Fibroblast of gingiva (primary cell): ENCODE results near the gene ERG28.

ENCODE experiments used
- DNase-seq: peaks from one replicate; pipeline ENCODE4 v3.0.0-alpha.2; 2011; ENCODE audit warnings: low read depth

The ERG28 gene

DNA sequence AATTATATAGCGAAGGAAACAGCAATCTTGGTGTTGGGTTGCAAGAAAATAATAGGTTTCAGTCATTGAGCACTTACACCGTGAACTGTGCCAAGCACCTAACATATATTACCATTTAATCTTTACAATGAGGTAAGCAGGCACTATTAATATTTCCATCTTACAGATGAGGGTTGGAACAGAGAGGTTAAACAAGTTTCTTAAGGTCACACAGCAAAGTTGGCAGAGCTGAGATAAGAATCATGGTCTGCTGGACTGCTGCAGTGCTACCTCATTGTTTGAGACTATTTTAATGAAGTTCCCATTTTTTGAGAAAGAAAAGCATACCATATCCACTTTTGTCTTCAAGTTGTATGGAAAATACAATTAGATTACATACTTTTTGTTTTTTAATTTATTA lies 1.7 kb downstream of the ERG28 start:
- no peak for DNase-seq

DNA sequence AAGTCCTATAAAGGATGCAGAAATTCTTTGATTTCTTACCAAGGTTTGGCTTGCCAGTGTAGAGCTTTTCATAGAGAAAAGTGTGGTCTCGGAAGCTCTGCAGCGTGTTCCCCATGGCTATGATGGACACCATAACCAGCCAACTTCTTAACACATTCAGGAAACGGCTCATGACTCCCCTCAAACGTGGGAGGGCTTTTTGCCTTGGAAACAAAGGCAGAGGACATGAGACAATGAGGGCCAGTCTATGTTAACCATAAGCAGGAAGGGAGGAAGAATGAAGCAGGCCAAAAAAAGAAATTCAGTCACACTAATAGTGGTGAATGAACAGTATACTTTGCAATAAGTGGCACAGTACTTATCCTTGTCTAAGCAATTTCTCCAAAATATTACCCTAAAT lies 3.3 kb downstream of the ERG28 start:
- no peak for DNase-seq

DNA sequence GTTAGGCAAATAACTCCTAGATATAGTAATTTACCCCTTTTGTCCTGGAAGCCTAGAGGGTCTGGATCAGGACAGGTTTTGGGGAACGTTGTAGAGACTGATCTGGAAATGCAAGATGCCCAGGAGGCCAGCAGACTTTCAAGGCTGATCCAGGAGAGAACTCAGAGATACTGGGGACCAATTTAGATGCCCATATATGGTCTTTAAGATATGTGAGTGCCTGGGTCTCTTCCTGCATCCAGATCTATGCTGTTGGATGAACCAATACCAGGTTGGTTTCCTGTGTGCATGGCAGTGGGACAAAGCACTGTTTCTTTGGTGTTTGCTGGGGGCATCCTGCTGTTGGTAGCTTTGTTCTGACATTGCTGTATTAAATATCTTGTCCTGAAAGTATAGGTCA lies 5.4 kb downstream of the ERG28 start:
- no peak for DNase-seq

- peak; percentile 42 for DNase-seq
Measured at GRCh38 chr14:75654127-75654732, 6.4 kb downstream of the ERG28 start.

DNA sequence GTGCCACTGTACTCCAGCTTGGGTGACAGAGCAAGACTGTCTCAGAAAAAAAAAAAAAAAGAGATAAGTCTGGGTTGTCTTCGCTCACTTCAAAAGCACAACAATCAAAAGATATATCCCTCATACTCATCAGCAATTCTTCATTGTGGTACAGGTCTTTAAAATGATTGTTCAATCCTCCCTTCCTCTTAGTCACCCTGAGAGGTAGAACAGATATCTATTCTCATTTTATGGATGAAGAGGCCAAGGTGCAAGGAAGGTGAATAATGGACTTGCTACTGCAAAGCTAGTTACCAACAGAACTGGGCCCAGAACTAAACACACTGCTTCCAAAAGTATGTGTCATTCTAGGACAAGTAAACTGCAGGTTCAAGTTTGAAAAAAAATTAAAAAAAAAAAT lies 7.1 kb downstream of the ERG28 start:
- DNase-seq = no peak

- DNase-seq = no peak
Measured at GRCh38 chr14:75650253-75651058, 10.2 kb downstream of the ERG28 start.

- DNase-seq = no peak
Measured at GRCh38 chr14:75649773-75650172, 10.9 kb downstream of the ERG28 start.

GRCh38 chr14:75649337-75649736 lies 11.3 kb downstream of the ERG28 start:
- DNase-seq = no peak

DNA sequence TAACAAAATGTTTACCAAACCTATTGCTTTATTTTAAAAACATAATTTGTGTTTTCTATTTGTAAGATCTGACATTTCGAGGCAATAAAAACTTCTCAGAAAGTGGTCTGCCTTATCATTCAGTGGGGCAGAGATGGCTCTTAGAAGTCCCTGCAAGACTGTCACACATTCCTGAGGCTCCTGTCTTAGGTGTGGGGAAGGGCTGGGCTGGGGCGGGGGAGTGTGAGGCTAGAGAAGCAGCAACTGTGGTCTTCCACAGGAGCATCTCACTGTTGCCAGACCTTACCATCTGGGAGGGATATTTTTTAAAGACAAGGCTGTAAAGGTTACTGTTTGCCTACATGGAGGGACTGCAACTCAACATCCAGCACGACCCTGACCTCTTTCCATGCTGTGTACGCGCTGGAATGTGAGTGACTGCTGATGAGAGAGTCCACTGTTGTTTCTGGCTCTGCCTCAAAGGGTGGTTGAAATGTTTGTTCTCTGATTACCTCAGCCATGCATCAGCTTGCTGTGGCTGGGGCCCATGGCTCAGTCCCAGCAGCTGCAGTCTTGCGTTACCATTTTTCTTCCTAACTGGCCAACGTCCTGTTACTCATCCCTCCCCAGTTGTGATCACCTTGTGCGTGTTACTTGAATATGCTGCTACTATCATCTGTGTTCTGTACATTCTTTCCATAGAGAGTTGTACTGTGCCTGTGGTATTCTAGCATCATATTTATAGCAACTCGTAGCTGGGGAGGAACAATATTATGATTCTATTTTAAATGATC lies 12.4 kb downstream of the ERG28 start:
- peak; percentile 99 for DNase-seq

DNA sequence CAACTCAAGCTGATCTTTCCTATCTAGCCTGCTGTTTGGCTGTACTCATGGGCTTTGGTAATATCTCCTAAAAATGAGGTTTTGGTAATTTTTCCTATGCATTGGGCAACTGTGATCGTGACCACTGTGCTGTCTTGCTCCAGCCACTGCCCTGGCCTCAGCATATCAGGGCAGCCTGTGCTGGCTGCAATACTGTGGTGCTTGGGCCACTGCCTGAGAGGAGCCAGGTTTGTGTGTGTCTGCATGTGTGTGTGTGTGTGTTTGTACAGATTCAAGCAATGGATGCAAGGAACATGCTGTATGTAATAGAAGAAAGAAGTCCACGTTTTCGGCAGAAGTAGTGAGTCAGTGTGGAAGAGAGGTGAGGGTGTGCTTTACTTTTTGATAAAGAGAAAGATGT lies 13.0 kb downstream of the ERG28 start:
- DNase-seq = peak; percentile 94

DNA sequence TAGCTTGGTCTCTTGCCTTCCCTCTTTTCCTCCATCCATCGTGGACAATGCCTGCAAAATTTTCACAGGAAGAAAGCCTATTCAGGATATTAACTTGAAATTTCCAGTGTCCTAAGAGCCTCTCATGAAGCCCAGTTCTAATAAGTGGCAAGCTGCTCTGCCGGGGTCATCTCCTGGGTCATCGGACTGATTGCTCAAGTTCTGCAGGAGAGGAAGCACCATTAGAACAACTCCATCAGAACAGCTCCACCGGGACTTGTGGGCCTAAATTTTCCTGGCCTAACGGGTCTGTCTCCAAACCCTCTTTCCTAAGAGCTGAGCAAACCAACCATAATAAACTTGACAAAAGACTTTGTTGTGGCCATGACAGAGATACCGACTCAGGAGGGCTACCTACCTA lies 13.9 kb downstream of the ERG28 start:
- peak; percentile 67 for DNase-seq

GRCh38 chr14:75645056-75645455 lies 15.6 kb downstream of the ERG28 start:
- no peak for DNase-seq

GRCh38 chr14:75643985-75644384 lies 16.7 kb downstream of the ERG28 start:
- no peak for DNase-seq

DNA sequence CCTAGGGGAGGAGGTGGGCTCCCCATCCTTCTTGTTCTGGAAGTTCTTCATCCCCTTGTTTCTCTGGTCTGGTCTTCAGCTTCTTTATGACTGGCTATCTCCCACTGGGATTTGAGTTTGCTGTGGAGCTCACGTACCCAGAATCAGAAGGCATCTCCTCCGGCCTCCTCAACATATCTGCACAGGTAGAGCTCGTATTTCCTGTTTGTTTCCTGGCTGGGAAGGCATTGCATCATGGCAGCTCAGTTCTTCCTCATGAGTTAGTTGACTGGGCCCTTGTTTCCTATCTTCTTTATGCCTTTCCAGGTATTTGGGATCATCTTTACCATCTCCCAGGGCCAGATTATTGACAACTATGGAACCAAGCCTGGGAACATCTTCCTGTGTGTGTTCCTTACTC lies 19.8 kb downstream of the ERG28 start:
- no peak for DNase-seq

DNA sequence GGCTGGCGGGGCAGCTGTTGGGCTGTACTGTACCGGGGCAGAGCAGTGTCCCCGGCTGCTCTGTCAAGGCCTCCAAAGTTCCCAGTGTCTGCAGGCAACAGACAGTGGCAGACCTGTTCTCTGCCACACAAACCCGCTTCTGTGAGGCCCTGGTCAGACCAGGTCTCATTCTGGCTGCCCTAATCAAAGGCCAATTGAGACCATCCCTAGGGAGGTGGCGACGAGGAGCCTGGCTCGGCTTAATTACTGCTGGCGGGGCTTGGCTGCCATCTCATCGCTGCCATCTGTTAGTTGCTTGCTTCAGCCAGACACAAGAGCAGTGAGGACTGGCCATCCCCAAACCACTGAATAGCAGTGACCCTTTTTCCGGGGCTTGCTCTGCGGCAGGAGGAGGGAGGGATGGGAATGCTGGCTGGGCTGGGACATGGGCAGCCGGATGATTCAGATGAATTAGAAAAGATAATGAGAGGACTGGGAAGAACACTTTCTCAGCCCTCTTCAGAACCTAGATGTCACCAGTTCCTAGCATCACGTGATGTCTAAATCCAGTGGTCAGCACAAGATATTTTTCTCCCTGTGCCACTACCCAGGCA lies 24.5 kb downstream of the ERG28 start:
- DNase-seq = peak; percentile 73

DNA sequence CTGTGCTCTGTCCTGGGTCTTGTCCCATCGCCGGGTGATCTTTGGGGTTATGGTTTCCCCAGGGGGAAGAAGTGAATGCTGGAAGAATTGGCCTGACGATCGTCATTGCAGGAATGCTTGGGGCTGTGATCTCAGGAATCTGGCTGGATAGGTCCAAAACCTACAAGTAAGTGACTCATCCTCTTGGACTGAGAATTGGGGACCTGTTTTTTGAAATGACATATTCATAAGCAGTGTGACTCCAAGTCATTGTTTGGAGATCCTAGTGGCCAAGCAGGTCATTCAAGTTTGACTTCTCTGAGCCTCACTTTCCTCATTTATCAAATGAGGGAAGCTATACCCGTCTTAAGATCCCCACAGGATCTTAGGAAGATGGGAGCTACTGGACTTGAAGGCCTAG lies 25.8 kb downstream of the ERG28 start:
- no peak for DNase-seq

DNA sequence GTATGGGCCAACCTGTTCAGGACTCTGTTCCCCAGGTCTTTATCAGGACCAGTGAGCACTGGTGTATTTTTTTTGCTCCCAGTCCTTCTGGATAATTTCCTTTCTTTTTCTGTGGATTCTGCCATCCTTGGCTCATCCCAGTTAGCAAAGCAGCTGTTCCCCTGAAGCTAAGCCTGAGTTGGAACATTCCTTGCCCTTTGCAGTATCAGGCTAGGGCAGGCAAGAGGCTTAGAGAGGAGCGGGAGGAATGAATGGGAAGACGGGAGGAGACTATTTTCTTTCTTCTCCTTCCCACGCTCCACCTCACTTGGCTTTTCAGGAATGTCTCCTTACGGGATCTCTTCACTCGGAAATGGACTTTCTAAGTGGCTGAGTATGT lies 29.2 kb downstream of the ERG28 start:
- DNase-seq = no peak

GRCh38 chr14:75630695-75631452 lies 29.8 kb downstream of the ERG28 start:
- no peak for DNase-seq

DNA sequence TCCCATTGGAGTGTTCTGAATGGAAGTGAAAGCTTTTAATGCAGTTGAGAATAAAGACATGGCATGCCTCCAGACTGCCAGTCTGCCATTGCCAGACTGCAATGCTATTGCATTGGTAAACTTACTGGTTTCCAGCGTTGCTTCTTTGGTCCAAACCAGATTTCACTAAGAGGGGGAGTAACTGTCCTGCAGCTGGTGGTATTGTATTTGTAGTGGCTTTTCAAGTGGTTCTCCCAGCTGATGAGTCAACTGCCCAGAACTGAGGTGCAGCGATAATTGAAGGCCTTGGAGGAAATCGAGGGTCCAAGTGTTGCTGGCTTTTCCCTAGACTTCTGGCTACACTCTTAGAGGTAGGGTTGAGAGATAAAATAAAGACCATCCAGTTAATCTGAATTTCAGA lies 31.9 kb downstream of the ERG28 start:
- DNase-seq = no peak

DNA sequence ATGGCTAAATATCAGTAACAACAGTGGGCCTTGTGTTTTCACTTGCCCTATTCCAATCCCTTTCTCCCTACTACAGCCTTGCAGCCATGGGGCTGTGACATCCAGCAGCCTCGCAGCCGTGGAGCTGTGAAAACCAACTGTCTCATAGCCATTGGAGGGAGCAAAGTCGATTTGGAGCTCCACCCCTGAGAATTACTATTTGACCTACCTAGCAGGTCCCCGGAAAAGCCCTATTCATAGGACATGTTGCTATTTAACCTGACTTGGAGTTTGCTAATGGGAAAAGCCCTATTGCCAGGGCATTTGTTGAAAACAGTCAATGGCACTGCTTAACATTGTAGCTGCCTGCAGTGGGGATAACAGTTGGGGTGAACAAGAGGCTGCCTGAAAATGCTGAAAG lies 33.3 kb downstream of the ERG28 start:
- DNase-seq = no peak

DNA sequence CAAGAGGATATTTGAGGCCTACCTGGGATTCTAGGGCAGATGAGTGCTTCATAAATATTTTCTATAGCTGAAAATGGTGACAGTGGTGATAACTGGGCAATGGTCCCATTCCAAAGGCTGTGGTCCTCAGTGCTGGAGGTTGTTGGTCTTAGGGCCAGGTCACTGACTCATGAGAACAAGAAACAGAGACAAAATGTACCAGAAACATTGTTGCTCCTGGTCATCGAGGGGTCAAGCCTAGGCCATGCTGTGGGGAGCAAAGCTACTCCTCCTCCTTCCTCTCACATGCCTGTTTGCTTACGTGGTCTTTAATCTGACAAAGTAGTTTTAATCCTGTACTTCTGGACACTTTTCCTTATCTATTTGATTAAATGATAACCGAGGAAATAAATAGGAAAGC lies 33.8 kb downstream of the ERG28 start:
- DNase-seq = no peak

DNA sequence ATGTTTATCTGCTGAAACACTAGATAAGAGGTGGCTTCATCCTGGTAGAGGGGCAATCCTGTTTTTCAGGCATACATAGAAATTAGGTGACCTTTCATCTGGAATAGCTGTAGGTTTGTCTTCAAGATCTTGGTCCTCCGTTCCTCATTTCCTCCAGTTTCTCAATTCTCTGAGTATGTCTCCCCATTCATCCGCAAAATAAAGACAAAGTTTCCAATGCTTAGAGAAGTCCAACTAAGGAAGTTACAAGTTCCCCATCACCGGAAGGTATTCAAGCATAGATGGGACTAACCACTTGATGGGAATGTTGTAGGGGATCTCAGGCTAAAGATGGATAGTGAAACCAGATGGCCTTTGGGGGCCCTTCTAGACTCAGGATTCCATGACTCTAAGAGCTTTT lies 34.3 kb downstream of the ERG28 start:
- DNase-seq = no peak
